GM10266 (cell line): ENCODE measurements around the gene VOPP1.

Experiments
- DNase-seq: peaks from one replicate; pipeline ENCODE4 v3.0.0; 2012; ENCODE audit errors: extremely low spot score
- CTCF ChIP-seq: IDR thresholded peaks from 2 replicates; pipeline ENCODE4 v1.5.1; 2012; ENCODE audit warnings: mild to moderate bottlenecking, low read depth; ENCODE audit not compliant: control insufficient read depth, insufficient read depth; ENCODE audit errors: missing control alignments

VOPP1 gene

GRCh38 chr7:55552320-55553023 is 19.8 kb downstream of the VOPP1 start:
- no peak for TF ChIP-seq CTCF
- DNase-seq: no peak

GRCh38 chr7:55550841-55551537 is 21.3 kb downstream of the VOPP1 start:
- no peak for DNase-seq
- no peak for TF ChIP-seq CTCF

- TF ChIP-seq CTCF: no peak
- DNase-seq: no peak
Observed at GRCh38 chr7:55550010-55550663, 22.2 kb downstream of the VOPP1 start.

GRCh38 chr7:55549457-55549856 is 22.8 kb downstream of the VOPP1 start:
- no peak for DNase-seq
- TF ChIP-seq CTCF: no peak

GRCh38 chr7:55548295-55548731 is 24.0 kb downstream of the VOPP1 start:
- TF ChIP-seq CTCF: no peak
- DNase-seq: no peak

GRCh38 chr7:55546814-55547213 is 25.5 kb downstream of the VOPP1 start:
- no peak for DNase-seq

More at GRCh38 chr7:55546814-55547213, 25.5 kb downstream of the VOPP1 start:
- TF ChIP-seq CTCF: no peak
